ENCODE measurements around the gene KHSRP. TPM values are rescaled to one million over a fixed set of nuclear protein-coding genes. Genes with fewer than 3 reads are reported as not detected.

Gene KHSRP
- total and polyA plus RNA-seq, 2 of the 4 experiments (the other 2 are of a cell fraction), result 31.9 to 93.7 TPM

GRCh38 chr19:6431891-6432290 is 7.3 kb upstream of the KHSRP start:
- Histone ChIP-seq H2AK5ac (ENCODE audit: low read depth, low read length) (no peak overlapping the region), H3K9me1 (ENCODE audit: insufficient read depth, low read length) (no peaks in the 10 kb centered on the region), H3K9me3 (ENCODE audit: control insufficient read depth, insufficient read depth, low read length) (no peaks in the 10 kb centered on the region), H3K18ac (ENCODE audit: low read depth, low read length) (no peak overlapping the region), H2BK20ac (ENCODE audit: low read depth, low read length) (no peak overlapping the region), H2BK120ac (ENCODE audit: low read depth, low read length) (no peak overlapping the region), H4K20me1 (ENCODE audit: insufficient read depth, low read length) (no peaks in the 10 kb centered on the region), H3K4me3 (ENCODE audit: insufficient read depth, low read depth, low read length) (no peak overlapping the region), H3K36me3 (ENCODE audit: control insufficient read depth, insufficient read depth, low read length) (no peaks in the 10 kb centered on the region), H3K27ac (ENCODE audit: insufficient read depth, low read length) (no peak overlapping the region), H3K4me2 (ENCODE audit: low read depth, low read length) (no peak overlapping the region), H4K91ac (ENCODE audit: insufficient read depth, low read depth, low read length) (no peak overlapping the region), H2AFZ (replicated peaks; ENCODE audit: low read length, poor library complexity) (no peak overlapping the region), H3K56ac (ENCODE audit: extremely low read depth, insufficient read depth, low read length) (no peak overlapping the region), H3K23ac (ENCODE audit: low read depth, low read length) (no peak overlapping the region), H4K8ac (ENCODE audit: low read depth in 2 of 2, low read length in 2 of 2) (no peak overlapping the region), H3K9ac (ENCODE audit: low read depth, low read length) (no peak overlapping the region), H2BK15ac (ENCODE audit: low read depth, low read length) (no peak overlapping the region), H3K27me3 (ENCODE audit: control insufficient read depth, insufficient read depth, low read length) (peaks cover 8% of the 10 kb centered on the region; the same call in 1 of the 2 replicates), H2AK9ac (replicated peaks; ENCODE audit: low read depth, low read length, poor library complexity) (no peak overlapping the region), H3K4me1 (ENCODE audit: control insufficient read depth, insufficient read depth, low read length) (no peaks in the 10 kb centered on the region), H2BK5ac (ENCODE audit: low read depth, low read length, poor library complexity, severe bottlenecking) (no peak overlapping the region), H4K5ac (ENCODE audit: low read depth, low read length) (no peak overlapping the region), H3K79me1 (ENCODE audit: low read depth in 1 of 2, low read length in 2 of 2) (no peaks in the 10 kb centered on the region), H3K4ac (ENCODE audit: low read depth, low read length) (no peak overlapping the region), H3K14ac (replicated peaks; ENCODE audit: low read depth, low read length) (no peak overlapping the region)
- CTCF ChIA-PET, result no interaction called here
- DNase-seq (no peak), ATAC-seq (ENCODE audit: low read depth) (no peak)
- POLR2A ChIA-PET (ENCODE audit: unreplicated experiment), result no interaction called here
- BruUV-seq (replicated peaks), result no TSS peak
- WGBS, 2 experiments (ENCODE audit: extremely low coverage in 2 of 2, insufficient read length in 1 of 2), result 84% methylated on average over 9 of the region's 11 CpGs; no CpG with 5 or more reads in 1 of the 2 experiments
- TF ChIP-seq ELK1 (IDR thresholded peaks at IDR 0.05; ENCODE audit: borderline replicate concordance, low read depth, low read length), result no peak
- TF ChIP-seq RFX5 (IDR thresholded peaks at IDR 0.05; ENCODE audit: low read depth, low read length), result no peak
- no peak for TF ChIP-seq MAFK (IDR thresholded peaks at IDR 0.05; ENCODE audit: low read depth, low read length)
- no peak for TF ChIP-seq SMC3 (IDR thresholded peaks at IDR 0.05; ENCODE audit: low read depth, low read length)
- no peak for TF ChIP-seq RAD21 (IDR thresholded peaks at IDR 0.05; ENCODE audit: low read length)
- no peak for TF ChIP-seq POLR2A (IDR thresholded peaks at IDR 0.05; ENCODE audit: low read depth, low read length)
- no peak for TF ChIP-seq MXI1 (IDR thresholded peaks at IDR 0.05; ENCODE audit: borderline replicate concordance, low read depth, low read length)
- no peak for TF ChIP-seq CHD1 (IDR thresholded peaks at IDR 0.05; ENCODE audit: low read depth, low read length)
- no peak for TF ChIP-seq NFE2L2 (IDR thresholded peaks at IDR 0.05; ENCODE audit: low read depth, low read length)
- dilution Hi-C loops (cut with HindIII; ENCODE audit: low sequenced_read_pairs, unreplicated experiment), result no loop called here
- intact Hi-C loops (cut with micrococcal nuclease), result no loop called here
- in situ Hi-C loops (cut with MboI; ENCODE audit: low sequenced_read_pairs), result no loop called here

Measured in IMR-90 (cell line).